CD14-positive monocyte (primary cell): ENCODE results near the gene YAE1. TPM values are rescaled to one million over a fixed set of nuclear protein-coding genes. Genes with fewer than 3 reads are reported as not detected.
A peak's percentile ranks its signal among the peaks of the same experiment; 100 is the strongest.

Experiments
- DNase-seq, 3 donors: peaks; one replicate each; pipeline ENCODE4 v3.0.0-alpha.2; 2011 to 2022
- H2AFZ ChIP-seq: 2 replicates; pipeline ENCODE4 v1.6.0; 2012; ENCODE audit warnings: mild to moderate bottlenecking, low read depth, low read length, inconsistent platforms; ENCODE audit not compliant: insufficient read depth, poor library complexity, severe bottlenecking
- H3K27ac ChIP-seq, 2 donors: 1 replicate in 1 of 2; 2 replicates in 1 of 2; pipeline ENCODE4 v1.5.1; 2012 to 2013; ENCODE audit warnings: low read length in 2 of 2, control low read depth in 1 of 2, inconsistent platforms in 1 of 2, low read depth in 1 of 2, mild to moderate bottlenecking in 1 of 2
- H3K27me3 ChIP-seq, 2 donors: one replicate each; pipeline versions ENCODE4 v1.6.0 to v1.6.1; 2011 to 2013; ENCODE audit warnings: low read length in 2 of 2; ENCODE audit not compliant: control insufficient read depth in 2 of 2, insufficient read depth in 2 of 2
- H3K36me3 ChIP-seq, 2 donors: replicated peaks in 1 of 2; 1 replicate in 1 of 2; 2 replicates in 1 of 2; pipeline versions ENCODE4 v1.5.1 to v1.6.1; 2012 to 2013; ENCODE audit warnings: low read length in 2 of 2, control low read depth in 1 of 2, inconsistent platforms in 1 of 2, mild to moderate bottlenecking in 1 of 2; ENCODE audit not compliant: insufficient read depth in 2 of 2, control insufficient read depth in 1 of 2
- H3K4me1 ChIP-seq, 2 donors: 1 replicate in 1 of 2; 2 replicates in 1 of 2; pipeline versions ENCODE4 v1.5.1 to v1.6.1; 2012 to 2013; ENCODE audit warnings: low read length in 2 of 2, control low read depth in 1 of 2, inconsistent platforms in 1 of 2, mild to moderate bottlenecking in 1 of 2, moderate library complexity in 1 of 2; ENCODE audit not compliant: insufficient read depth in 2 of 2, control insufficient read depth in 1 of 2
- H3K4me2 ChIP-seq: replicated peaks from 2 replicates; pipeline ENCODE3; 2012; ENCODE audit warnings: low read length, moderate library complexity, mild to moderate bottlenecking; ENCODE audit not compliant: poor library complexity, severe bottlenecking; ENCODE audit errors: extremely low read depth
- H3K4me3 ChIP-seq, 3 experiments: fragments of 200-600 bp in 1 of 3; sonication (generic) in 1 of 3; replicated peaks in 1 of 3; 1 replicate in 2 of 3; 2 replicates in 1 of 3; pipeline ENCODE4 v1.5.1; 2011 to 2013; ENCODE audit warnings: low read length in 3 of 3, mild to moderate bottlenecking in 3 of 3, control low read depth in 2 of 3, low read depth in 2 of 3, inconsistent platforms in 1 of 3, moderate library complexity in 1 of 3
- H3K79me2 ChIP-seq: 2 replicates; pipeline ENCODE4 v1.6.0; 2012; ENCODE audit warnings: mild to moderate bottlenecking, control low read depth, inconsistent platforms, low read length, moderate library complexity; ENCODE audit not compliant: insufficient read depth
- H3K9ac ChIP-seq: 2 replicates; pipeline ENCODE4 v1.6.0; 2017; ENCODE audit warnings: low read length, mild to moderate bottlenecking; ENCODE audit not compliant: insufficient read depth, poor library complexity, severe bottlenecking
- H3K9me3 ChIP-seq, 2 donors: replicated peaks in 1 of 2; 1 replicate in 1 of 2; 2 replicates in 1 of 2; pipeline versions ENCODE4 v1.5.1 to v1.6.1; 2012 to 2013; ENCODE audit warnings: low read length in 2 of 2, control low read depth in 1 of 2; ENCODE audit not compliant: control insufficient read depth in 1 of 2, insufficient read depth in 1 of 2
- H4K20me1 ChIP-seq: 2 replicates; pipeline ENCODE4 v1.6.0; 2012; ENCODE audit warnings: mild to moderate bottlenecking, low read length, control low read depth, moderate library complexity; ENCODE audit not compliant: insufficient read depth
- H3K27ac Mint-ChIP-seq, 7 donors: one replicate each; pipeline ENCODE4 v1.8.0; 2020; ENCODE audit warnings: mild to moderate bottlenecking in 7 of 7, mixed read lengths in 7 of 7, moderate library complexity in 6 of 7, inconsistent platforms in 2 of 7
- H3K27me3 Mint-ChIP-seq, 3 donors: one replicate each; pipeline ENCODE4 v1.8.0; 2021 to 2022; ENCODE audit warnings: low read depth in 3 of 3, mild to moderate bottlenecking in 3 of 3, mixed read lengths in 3 of 3, moderate library complexity in 3 of 3, inconsistent platforms in 1 of 3
- H3K36me3 Mint-ChIP-seq, 2 donors: one replicate each; pipeline ENCODE4 v1.8.0; 2020; ENCODE audit warnings: mixed read lengths in 2 of 2, inconsistent platforms in 1 of 2, mild to moderate bottlenecking in 1 of 2
- H3K4me1 Mint-ChIP-seq: one replicate; pipeline ENCODE4 v1.8.0; 2020; ENCODE audit warnings: mild to moderate bottlenecking, mixed read lengths
- H3K4me3 Mint-ChIP-seq, 2 donors: one replicate each; pipeline ENCODE4 v1.8.0; 2020; ENCODE audit warnings: mild to moderate bottlenecking in 2 of 2, mixed read lengths in 2 of 2, moderate library complexity in 1 of 2
- H3K9me3 Mint-ChIP-seq, 7 donors: one replicate each; pipeline ENCODE4 v1.8.0; 2020 to 2022; ENCODE audit warnings: mixed read lengths in 7 of 7, mild to moderate bottlenecking in 6 of 7, moderate library complexity in 6 of 7, inconsistent platforms in 2 of 7
- CTCF ChIP-seq: fragments of 200-600 bp; IDR thresholded peaks from one replicate; pipeline ENCODE4 v1.8.0; 2022; ENCODE audit warnings: antibody characterized with exemption, mild to moderate bottlenecking
- WGBS: methylation state at CpG from one replicate; pipeline ENCODE4 v1.1.5; 2013; ENCODE audit warnings: missing lambda C conversion rate; ENCODE audit not compliant: insufficient coverage; 5-methylcytosine and 5-hydroxymethylcytosine counted together
- intact Hi-C, 2 donors: fragments of 100-400 bp; cut with micrococcal nuclease; formaldehyde crosslinking; loops; one replicate each; pipeline versions ENCODE4 v1.15.0 to v1.15.1; 2023
- polyA plus RNA-seq, 3 donors: library from polyadenylated mRNA; depleted of rRNA in 1 of 3; unstranded in 2 of 3; stranded (reverse) in 1 of 3; fragments of 300-500 nt in 2 of 3; fragments of >200 nt in 1 of 3; fragmentation: Illumina TruSeq in 2 of 3; gene quantifications; 1 replicate in 2 of 3; 2 replicates in 1 of 3; pipeline ENCODE4 v1.2.3, GENCODE V29; 2012 to 2021

The YAE1 gene
- polyA plus RNA-seq, 3 donors = 1.1 to 3.2 (median 2.7) TPM

- DNase-seq = no peak
- Mint-ChIP-seq H3K4me3 (peak overlapping the region in 1 of 2 donors; percentile 12), H3K36me3 (peaks cover 2 to 3% of the 10 kb centered on the region in 2 donors), H3K9me3 (peaks cover 0 to 3% (median 0%) of the 10 kb centered on the region in 7 donors), H3K27me3 (peaks cover 10 to 25% (median 19%) of the 10 kb centered on the region in 3 donors), H3K4me1 (peaks cover 12% of the 10 kb centered on the region), H3K27ac (no peak overlapping the region)
- H3K4me3 ChIP-seq = no peak overlapping the region
- no peak overlapping the region for H3K9ac ChIP-seq
- peaks cover 9 to 17% of the 10 kb centered on the region in 2 donors for H3K4me1 ChIP-seq
- H3K36me3 ChIP-seq = no peaks in the 10 kb centered on the region
- no peaks in the 10 kb centered on the region for H4K20me1 ChIP-seq
- H3K27me3 ChIP-seq = peaks cover 5 to 17% of the 10 kb centered on the region in 2 donors
- no peaks in the 10 kb centered on the region for H3K79me2 ChIP-seq
- H3K27ac ChIP-seq = no peak overlapping the region
- H2AFZ ChIP-seq = no peak overlapping the region
- H3K9me3 ChIP-seq = no peaks in the 10 kb centered on the region
- intact Hi-C loops = no loop called here
- H3K4me2 ChIP-seq = no peak overlapping the region
- WGBS = 10% methylated on average over 1 of the region's 3 CpGs
- no peak for TF ChIP-seq CTCF
Measured at GRCh38 chr7:39608278-39608677, 42.1 kb downstream of the YAE1 start.

- no peak for TF ChIP-seq CTCF
- H3K4me1 ChIP-seq = peaks cover 9 to 17% of the 10 kb centered on the region in 2 donors
- Mint-ChIP-seq H3K27ac (peak overlapping the region; percentile 8 to 85 (median 76)), H3K9me3 (peaks cover 0 to 3% (median 0%) of the 10 kb centered on the region in 7 donors), H3K27me3 (peaks cover 10 to 26% (median 19%) of the 10 kb centered on the region in 3 donors), H3K36me3 (peaks cover 2 to 3% of the 10 kb centered on the region in 2 donors), H3K4me1 (peaks cover 12% of the 10 kb centered on the region), H3K4me3 (peak overlapping the region; percentile 70 to 87)
- no peaks in the 10 kb centered on the region for H3K9me3 ChIP-seq
- no peaks in the 10 kb centered on the region for H3K79me2 ChIP-seq
- H3K27me3 ChIP-seq = peaks cover 5 to 17% of the 10 kb centered on the region in 2 donors
- H3K36me3 ChIP-seq = no peaks in the 10 kb centered on the region
- peak overlapping the region in 2 of 3 experiments; percentile 4 to 49 for H3K4me3 ChIP-seq
- DNase-seq = peak; percentile 35 to 63 (median 50)
- H3K4me2 ChIP-seq = peak overlapping the region; percentile 71
- H3K27ac ChIP-seq = no peak overlapping the region
- peak overlapping the region; percentile 84 for H2AFZ ChIP-seq
- peak overlapping the region; percentile 41 for H3K9ac ChIP-seq
- intact Hi-C loops = no loop called here
- H4K20me1 ChIP-seq = no peaks in the 10 kb centered on the region
- under 1% methylated on average over 28 of the region's 36 CpGs for WGBS
Measured at GRCh38 chr7:39609113-39609934, 43.1 kb downstream of the YAE1 start.
